GM18870 (cell line): ENCODE measurements around the gene CCDC91.
"Not testable (repeated sequence)": the region's sequence is repeated elsewhere in the genome, so short reads cannot be mapped to it uniquely, and the experiment has no call there.

ENCODE experiments used
- ATAC-seq: cut with Tn5 transposase; IDR thresholded peaks from one replicate; pipeline ENCODE4 v1.9.1; 2021; ENCODE audit warnings: moderate library complexity; ENCODE audit not compliant: unreplicated experiment

Gene CCDC91

GRCh38 chr12:28278499-28278898 is 88.2 kb downstream of the CCDC91 start:
- no peak for ATAC-seq

GRCh38 chr12:28278960-28279359 is 88.7 kb downstream of the CCDC91 start:
- ATAC-seq, result no peak

- ATAC-seq, result no peak
These were observed 96.1 kb downstream of the CCDC91 start for GRCh38 chr12:28286352-28286751.

- ATAC-seq, result no peak
These were observed 100.0 kb downstream of the CCDC91 start for GRCh38 chr12:28290262-28290661.

- no peak for ATAC-seq
These were observed 102.4 kb downstream of the CCDC91 start for GRCh38 chr12:28292699-28293098.

- no peak for ATAC-seq
These were observed 104.0 kb downstream of the CCDC91 start for GRCh38 chr12:28294300-28294699.

GRCh38 chr12:28296287-28296686 is 106.0 kb downstream of the CCDC91 start:
- no peak for ATAC-seq

- ATAC-seq, result no peak
These were observed 112.9 kb downstream of the CCDC91 start for GRCh38 chr12:28303192-28303591.

- ATAC-seq, result no peak
These were observed 116.3 kb downstream of the CCDC91 start for GRCh38 chr12:28306535-28306934.

GRCh38 chr12:28308891-28309290 is 118.6 kb downstream of the CCDC91 start:
- ATAC-seq, result no peak

GRCh38 chr12:28313631-28314030 is 123.4 kb downstream of the CCDC91 start:
- ATAC-seq, result no peak

- no peak for ATAC-seq
These were observed 125.8 kb downstream of the CCDC91 start for GRCh38 chr12:28316049-28316448.

- ATAC-seq, result no peak
These were observed 128.0 kb downstream of the CCDC91 start for GRCh38 chr12:28318273-28318672.

GRCh38 chr12:28320353-28320752 is 130.1 kb downstream of the CCDC91 start:
- ATAC-seq, result no peak

GRCh38 chr12:28327722-28328121 is 137.5 kb downstream of the CCDC91 start:
- ATAC-seq, result no peak

- no peak for ATAC-seq
These were observed 138.7 kb downstream of the CCDC91 start for GRCh38 chr12:28328967-28329366.

- ATAC-seq, result not testable (repeated sequence)
These were observed 139.5 kb downstream of the CCDC91 start for GRCh38 chr12:28329727-28330126.

GRCh38 chr12:28330232-28330631 is 140.0 kb downstream of the CCDC91 start:
- not testable (repeated sequence) for ATAC-seq

- ATAC-seq, result no peak
These were observed 140.9 kb downstream of the CCDC91 start for GRCh38 chr12:28331130-28331529.

- no peak for ATAC-seq
These were observed 150.2 kb downstream of the CCDC91 start for GRCh38 chr12:28340261-28341045.

- no peak for ATAC-seq
These were observed 153.5 kb downstream of the CCDC91 start for GRCh38 chr12:28343713-28344112.

- ATAC-seq, result no peak
These were observed 156.3 kb downstream of the CCDC91 start for GRCh38 chr12:28346567-28346966.

GRCh38 chr12:28349196-28349595 is 158.9 kb downstream of the CCDC91 start:
- ATAC-seq, result no peak
